Karpas-422 (cell line): Measurements from ENCODE around the gene CROCC2. TPM values are rescaled to one million over a fixed set of nuclear protein-coding genes. Genes with fewer than 3 reads are reported as not detected.

Experiments
- DNase-seq: peaks from one replicate; pipeline ENCODE4 v3.0.0-alpha.2; 2015
- H2AFZ ChIP-seq: fragments of 200-600 bp; sonication (generic); 2 replicates; pipeline ENCODE4 v1.6.1; 2014; ENCODE audit warnings: antibody characterized with exemption, low read length, mixed read lengths
- H3K27ac ChIP-seq: fragments of 200-600 bp; sonication (generic); 2 replicates; pipeline ENCODE4 v1.5.1; 2014; ENCODE audit warnings: mild to moderate bottlenecking, low read length, moderate library complexity
- H3K27me3 ChIP-seq: fragments of 200-600 bp; sonication (generic); 2 replicates; pipeline ENCODE4 v1.6.1; 2014; ENCODE audit warnings: low read length, mixed read lengths
- H3K36me3 ChIP-seq: fragments of 200-600 bp; sonication (generic); 2 replicates; pipeline ENCODE4 v1.6.1; 2014; ENCODE audit warnings: low read length, mixed read lengths; ENCODE audit not compliant: insufficient read depth
- H3K4me1 ChIP-seq: fragments of 200-600 bp; sonication (generic); 2 replicates; pipeline ENCODE4 v1.6.1; 2014; ENCODE audit warnings: mild to moderate bottlenecking, low read length, mixed read lengths
- H3K4me2 ChIP-seq: fragments of 200-600 bp; sonication (generic); 2 replicates; pipeline ENCODE4 v1.6.1; 2014; ENCODE audit warnings: low read length, low read depth, mild to moderate bottlenecking; ENCODE audit not compliant: poor library complexity, severe bottlenecking
- H3K4me3 ChIP-seq: fragments of 200-600 bp; sonication (generic); 2 replicates; pipeline ENCODE4 v1.5.1; 2014; ENCODE audit warnings: mild to moderate bottlenecking, antibody characterized with exemption, low read length, mixed read lengths
- H3K79me2 ChIP-seq: fragments of 200-600 bp; sonication (generic); 2 replicates; pipeline ENCODE4 v1.6.1; 2014; ENCODE audit warnings: mild to moderate bottlenecking, low read length, mixed read lengths
- H3K9ac ChIP-seq: fragments of 200-600 bp; sonication (generic); 2 replicates; pipeline ENCODE4 v1.6.0; 2014; ENCODE audit warnings: low read length
- H3K9me2 ChIP-seq: fragments of 200-600 bp; sonication (generic), shearing (Covaris generic); replicated peaks from 2 replicates; pipeline ENCODE4 v1.6.0; 2014; ENCODE audit warnings: mild to moderate bottlenecking, low read length, moderate library complexity; ENCODE audit not compliant: insufficient read depth
- H3K9me3 ChIP-seq: fragments of 300-700, 200-600 bp; sonication (generic); 2 replicates; pipeline ENCODE4 v1.6.1; 2014; ENCODE audit warnings: low read length, mixed read lengths
- H4K20me1 ChIP-seq: fragments of 200-600 bp; sonication (generic); 2 replicates; pipeline ENCODE4 v1.6.1; 2014; ENCODE audit warnings: mild to moderate bottlenecking, antibody characterized with exemption, low read length, low read depth; ENCODE audit not compliant: insufficient read depth
- total RNA-seq: library from RNA; depleted of rRNA; stranded (reverse); fragments of >200 nt; shearing (Covaris generic); gene quantifications from 2 replicates; pipeline ENCODE4 v1.2.3, GENCODE V29; 2014; ENCODE audit warnings: low replicate concordance

CROCC2 gene
- total RNA-seq, 1 experiment from 2014 or later, result not detected

DNA sequence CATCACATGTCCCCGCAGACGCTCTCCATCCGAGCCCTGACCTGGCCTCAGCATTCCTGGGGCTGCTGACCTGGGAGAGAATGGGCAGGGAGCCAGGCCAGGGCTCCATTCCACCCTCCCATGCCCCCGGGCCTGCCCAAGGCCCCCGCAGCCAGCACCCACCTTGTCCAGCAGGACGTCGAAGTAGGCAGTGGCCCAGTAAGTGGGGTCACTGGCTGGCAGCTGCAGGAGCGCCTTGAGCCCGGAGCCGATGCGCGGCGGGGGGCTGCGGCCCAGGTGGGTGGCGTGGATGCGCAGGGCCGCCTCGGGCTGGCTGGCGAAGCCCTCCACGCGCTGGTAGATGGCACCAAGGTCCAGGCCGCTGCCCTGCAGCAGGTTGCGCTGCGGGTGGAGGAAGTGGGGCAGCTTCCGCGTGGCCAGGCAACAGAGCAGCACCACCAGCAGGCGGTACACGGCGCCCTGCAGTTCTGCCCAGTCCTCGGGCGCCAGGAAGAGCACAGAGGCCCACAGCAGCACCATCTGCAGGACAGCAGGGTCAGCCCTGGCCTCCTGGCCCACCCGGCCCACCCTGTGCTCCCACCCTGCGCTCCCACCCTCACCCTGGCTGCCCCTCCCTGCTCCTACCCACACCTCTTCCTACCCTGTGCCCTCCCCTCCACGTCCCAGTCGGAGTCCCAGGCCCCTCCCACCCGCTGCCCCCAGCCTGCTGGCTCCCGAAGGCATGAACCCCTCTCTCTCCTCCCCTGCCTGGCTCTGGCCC, 17.8 kb upstream of the CROCC2 start:
- no peaks in the 10 kb centered on the region for H3K27me3 ChIP-seq
- no peak for DNase-seq
- no peak overlapping the region for H2AFZ ChIP-seq
- H3K79me2 ChIP-seq, result no peaks in the 10 kb centered on the region
- H4K20me1 ChIP-seq, result no peaks in the 10 kb centered on the region
- no peak overlapping the region for H3K9ac ChIP-seq
- H3K36me3 ChIP-seq, result no peaks in the 10 kb centered on the region
- no peak overlapping the region for H3K27ac ChIP-seq
- H3K4me1 ChIP-seq, result no peaks in the 10 kb centered on the region
- H3K9me3 ChIP-seq, result no peaks in the 10 kb centered on the region
- H3K4me3 ChIP-seq, result no peak overlapping the region
- H3K9me2 ChIP-seq, result no peaks in the 10 kb centered on the region
- H3K4me2 ChIP-seq, result no peak overlapping the region

DNA sequence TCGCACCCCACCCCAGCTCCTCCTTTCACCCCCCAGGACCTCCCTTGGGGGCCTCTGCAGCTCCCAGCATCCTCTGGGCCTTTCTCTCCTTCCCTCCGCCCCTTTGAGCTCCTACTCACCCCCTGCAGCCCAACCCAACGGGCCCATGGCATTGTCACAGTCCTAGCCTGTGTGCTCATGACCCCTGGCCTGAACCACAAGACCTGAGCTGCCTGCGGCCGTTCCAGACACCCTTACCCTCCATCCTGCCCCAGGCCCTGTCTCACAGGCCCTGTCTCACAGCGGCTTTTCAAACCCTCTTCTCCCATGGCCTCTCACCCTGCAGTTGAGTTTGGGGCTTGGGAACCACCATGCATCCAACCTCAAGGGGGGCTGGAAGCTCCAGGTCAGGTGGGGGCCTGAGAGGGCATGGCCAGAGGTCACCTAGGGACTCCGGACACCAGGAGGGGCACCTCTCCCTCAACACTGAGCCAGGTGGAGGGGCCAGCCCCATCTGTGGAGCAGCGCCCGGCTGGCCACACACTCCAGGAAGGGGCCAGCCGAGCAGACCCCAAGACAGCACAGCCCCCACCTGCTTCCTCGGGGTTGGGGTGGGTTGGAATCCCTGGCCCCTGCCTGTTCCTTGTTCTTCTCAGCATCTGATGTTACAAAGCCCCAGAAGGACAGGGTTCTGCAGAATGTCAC, 17.1 kb upstream of the CROCC2 start:
- no peak overlapping the region for H3K4me2 ChIP-seq
- H3K36me3 ChIP-seq, result no peaks in the 10 kb centered on the region
- no peaks in the 10 kb centered on the region for H4K20me1 ChIP-seq
- no peak overlapping the region for H3K4me3 ChIP-seq
- no peaks in the 10 kb centered on the region for H3K9me2 ChIP-seq
- no peaks in the 10 kb centered on the region for H3K9me3 ChIP-seq
- DNase-seq, result no peak
- no peak overlapping the region for H2AFZ ChIP-seq
- no peaks in the 10 kb centered on the region for H3K79me2 ChIP-seq
- no peaks in the 10 kb centered on the region for H3K4me1 ChIP-seq
- H3K27me3 ChIP-seq, result no peaks in the 10 kb centered on the region
- no peak overlapping the region for H3K9ac ChIP-seq
- H3K27ac ChIP-seq, result no peak overlapping the region

DNA sequence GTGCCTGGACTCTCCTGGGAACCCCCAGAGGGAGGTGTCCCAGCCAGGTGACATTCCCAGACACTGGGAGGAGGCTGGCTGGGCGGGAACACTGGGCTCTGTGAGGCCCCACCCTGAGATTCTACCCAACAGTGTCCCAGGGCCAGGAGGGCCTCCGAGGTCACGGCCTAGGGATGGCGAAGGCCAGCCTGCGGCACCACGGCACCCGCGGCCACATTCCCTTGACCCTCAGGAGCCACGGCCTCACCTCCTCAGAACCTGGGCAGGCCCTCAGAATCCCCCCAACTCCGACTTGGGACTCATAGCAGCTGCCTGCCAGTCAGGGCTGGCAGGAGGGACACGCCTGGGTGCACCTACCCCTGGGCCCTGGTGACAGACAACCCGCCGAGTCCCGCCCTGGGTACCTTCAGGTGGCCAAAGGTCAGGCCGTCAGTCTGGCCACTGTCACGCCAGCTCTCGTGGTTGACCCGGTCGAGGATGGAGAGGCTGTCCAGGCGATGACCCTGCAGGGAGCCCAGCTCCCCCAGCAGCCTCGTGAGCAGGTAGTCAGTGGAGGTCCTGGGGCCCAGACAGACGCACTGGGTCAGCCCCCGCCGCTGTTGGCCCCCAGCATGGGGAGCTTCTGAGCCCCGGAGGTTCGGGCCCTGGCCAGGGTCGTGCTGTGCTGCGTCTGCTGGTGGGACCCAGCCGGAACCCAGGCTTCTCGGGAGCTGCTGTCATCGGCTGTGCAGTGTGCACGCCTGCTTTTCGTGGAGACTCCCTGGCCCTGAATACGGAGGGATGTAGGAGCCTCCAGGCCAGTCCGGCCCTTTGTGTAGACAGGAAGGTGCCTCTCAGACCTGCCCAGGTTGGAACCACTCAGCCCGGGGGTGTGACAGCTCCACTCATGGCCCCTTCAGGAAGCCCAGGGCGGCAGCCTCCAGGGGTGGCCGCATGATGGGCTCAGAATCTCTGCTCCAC, 16.3 kb upstream of the CROCC2 start:
- no peaks in the 10 kb centered on the region for H3K36me3 ChIP-seq
- no peaks in the 10 kb centered on the region for H3K79me2 ChIP-seq
- no peak for DNase-seq
- H3K4me3 ChIP-seq, result no peak overlapping the region
- H3K9me2 ChIP-seq, result no peaks in the 10 kb centered on the region
- no peaks in the 10 kb centered on the region for H4K20me1 ChIP-seq
- no peak overlapping the region for H3K27ac ChIP-seq
- no peaks in the 10 kb centered on the region for H3K4me1 ChIP-seq
- no peaks in the 10 kb centered on the region for H3K9me3 ChIP-seq
- H2AFZ ChIP-seq, result no peak overlapping the region
- H3K9ac ChIP-seq, result no peak overlapping the region
- no peak overlapping the region for H3K4me2 ChIP-seq
- H3K27me3 ChIP-seq, result no peaks in the 10 kb centered on the region

DNA sequence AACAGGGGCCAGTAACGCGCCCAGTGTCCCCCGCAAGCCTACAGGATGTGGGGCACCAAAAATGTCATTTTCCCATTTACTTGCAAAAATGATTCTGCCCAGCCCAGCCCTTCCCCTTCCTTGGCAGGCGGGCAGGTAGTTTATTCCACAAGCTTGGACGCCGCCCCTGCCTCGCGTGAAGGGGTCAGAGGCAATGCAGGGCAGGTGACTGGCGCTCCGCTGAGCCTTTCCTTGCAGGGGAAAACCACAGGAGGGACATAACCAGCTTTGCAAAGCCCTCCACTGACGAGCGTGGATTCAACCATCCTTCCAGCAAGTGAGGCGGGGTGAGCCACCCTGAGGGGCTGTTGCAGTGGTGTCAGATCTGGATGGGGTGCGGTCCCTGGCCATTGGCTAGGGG, 15.4 kb upstream of the CROCC2 start:
- Histone ChIP-seq H2AFZ (no peak overlapping the region), H3K27ac (no peak overlapping the region), H3K79me2 (no peaks in the 10 kb centered on the region), H3K4me2 (no peak overlapping the region), H3K4me3 (no peak overlapping the region), H3K27me3 (no peaks in the 10 kb centered on the region), H3K4me1 (no peaks in the 10 kb centered on the region), H3K9me2 (no peaks in the 10 kb centered on the region), H3K9me3 (no peaks in the 10 kb centered on the region), H4K20me1 (no peaks in the 10 kb centered on the region), H3K9ac (no peak overlapping the region), H3K36me3 (no peaks in the 10 kb centered on the region)
- no peak for DNase-seq

DNA sequence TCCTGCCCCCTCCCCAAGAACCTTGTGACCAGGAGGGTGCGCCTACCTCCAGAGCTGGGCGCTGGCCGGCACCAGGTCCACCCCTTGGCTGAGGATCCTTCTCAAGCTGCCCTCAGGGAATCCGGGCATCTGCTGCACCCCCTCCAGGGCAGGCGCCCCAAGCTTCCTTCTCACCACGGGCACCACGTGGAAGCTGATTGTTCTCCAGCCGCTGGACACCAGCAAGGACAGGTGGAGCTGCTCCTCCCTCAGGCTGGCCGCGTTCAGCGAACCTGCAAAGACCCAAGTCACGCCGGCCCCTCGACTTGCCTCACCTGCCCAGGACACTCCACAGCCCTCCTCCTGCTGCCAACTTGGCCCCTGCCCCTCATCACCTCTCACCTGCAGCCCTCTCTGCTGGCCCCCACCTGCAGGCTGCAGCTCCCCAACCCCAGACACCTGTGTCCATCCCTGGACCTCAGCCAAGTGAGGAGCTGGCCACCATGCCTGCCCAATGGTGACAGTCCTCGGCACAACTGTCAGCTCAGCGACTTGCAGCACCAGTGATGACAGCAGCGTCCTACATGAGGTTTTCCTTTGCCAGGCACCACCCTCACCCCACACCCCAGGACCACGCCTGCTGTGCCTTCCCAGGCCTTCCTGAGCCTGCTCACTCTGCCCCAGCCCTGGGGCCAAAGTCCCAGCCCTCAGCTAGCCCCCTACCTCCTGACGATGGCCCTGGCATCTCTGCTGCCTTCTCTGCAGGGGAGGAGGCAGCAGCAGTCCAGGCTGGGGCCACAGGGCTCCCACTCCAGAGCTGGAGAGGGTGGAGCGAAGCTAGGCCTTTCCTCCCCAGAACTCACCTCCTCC, 14.4 kb upstream of the CROCC2 start:
- no peaks in the 10 kb centered on the region for H4K20me1 ChIP-seq
- no peak for DNase-seq
- H3K27me3 ChIP-seq, result no peaks in the 10 kb centered on the region
- no peaks in the 10 kb centered on the region for H3K4me1 ChIP-seq
- no peaks in the 10 kb centered on the region for H3K9me3 ChIP-seq
- no peak overlapping the region for H2AFZ ChIP-seq
- H3K4me2 ChIP-seq, result no peak overlapping the region
- no peaks in the 10 kb centered on the region for H3K36me3 ChIP-seq
- no peak overlapping the region for H3K4me3 ChIP-seq
- H3K27ac ChIP-seq, result no peak overlapping the region
- no peak overlapping the region for H3K9ac ChIP-seq
- H3K9me2 ChIP-seq, result no peaks in the 10 kb centered on the region
- no peaks in the 10 kb centered on the region for H3K79me2 ChIP-seq

- Histone ChIP-seq H3K4me2 (no peak overlapping the region), H3K9me3 (no peaks in the 10 kb centered on the region), H3K36me3 (no peaks in the 10 kb centered on the region), H4K20me1 (no peaks in the 10 kb centered on the region), H2AFZ (no peak overlapping the region), H3K4me1 (no peaks in the 10 kb centered on the region), H3K9ac (no peak overlapping the region), H3K27ac (no peak overlapping the region), H3K79me2 (no peaks in the 10 kb centered on the region), H3K4me3 (no peak overlapping the region), H3K9me2 (no peaks in the 10 kb centered on the region), H3K27me3 (no peaks in the 10 kb centered on the region)
- DNase-seq, result no peak
These were observed 13.8 kb upstream of the CROCC2 start for GRCh38 chr2:240892356-240892755.

GRCh38 chr2:240892925-240893324, 13.2 kb upstream of the CROCC2 start:
- no peaks in the 10 kb centered on the region for H3K4me1 ChIP-seq
- H3K9me2 ChIP-seq, result no peaks in the 10 kb centered on the region
- H3K27me3 ChIP-seq, result no peaks in the 10 kb centered on the region
- H3K36me3 ChIP-seq, result no peaks in the 10 kb centered on the region
- no peak overlapping the region for H3K4me3 ChIP-seq
- no peak overlapping the region for H3K4me2 ChIP-seq
- no peaks in the 10 kb centered on the region for H3K9me3 ChIP-seq
- no peak overlapping the region for H3K27ac ChIP-seq
- H4K20me1 ChIP-seq, result no peaks in the 10 kb centered on the region
- no peak for DNase-seq
- H3K9ac ChIP-seq, result no peak overlapping the region
- H2AFZ ChIP-seq, result no peak overlapping the region
- H3K79me2 ChIP-seq, result no peaks in the 10 kb centered on the region
